NCI-H2029 (cell line): ENCODE measurements around the gene UBXN6.

Experiments used
- DNase-seq: peaks from one replicate; lab custom pipeline; 2025; lab: John Stamatoyannopoulos, UW

Gene UBXN6, protein sequence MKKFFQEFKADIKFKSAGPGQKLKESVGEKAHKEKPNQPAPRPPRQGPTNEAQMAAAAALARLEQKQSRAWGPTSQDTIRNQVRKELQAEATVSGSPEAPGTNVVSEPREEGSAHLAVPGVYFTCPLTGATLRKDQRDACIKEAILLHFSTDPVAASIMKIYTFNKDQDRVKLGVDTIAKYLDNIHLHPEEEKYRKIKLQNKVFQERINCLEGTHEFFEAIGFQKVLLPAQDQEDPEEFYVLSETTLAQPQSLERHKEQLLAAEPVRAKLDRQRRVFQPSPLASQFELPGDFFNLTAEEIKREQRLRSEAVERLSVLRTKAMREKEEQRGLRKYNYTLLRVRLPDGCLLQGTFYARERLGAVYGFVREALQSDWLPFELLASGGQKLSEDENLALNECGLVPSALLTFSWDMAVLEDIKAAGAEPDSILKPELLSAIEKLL

GRCh38 chr19:4457654-4458395, at the start of gene UBXN6:
Gene UBXN6 (minus strand): TSS chr19:4457794. CDS start chr19:4457697, 97 bp downstream.
- peak; percentile 97 for DNase-seq

DNA sequence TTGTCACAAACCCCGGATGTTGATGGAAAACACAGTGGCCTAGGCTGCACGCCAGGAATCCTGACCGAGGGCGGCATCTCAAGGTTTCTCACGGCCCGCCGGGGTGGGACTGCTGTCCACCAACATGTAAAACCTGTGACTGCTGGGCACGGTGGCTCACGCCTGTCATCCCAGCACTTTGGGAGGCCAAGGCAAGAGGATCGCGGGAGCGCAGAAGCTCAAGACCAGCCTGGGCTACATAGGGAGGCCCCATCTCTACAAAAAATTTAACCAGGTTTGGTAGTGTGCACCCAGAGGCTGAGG, 49.5 kb upstream of the UBXN6 start:
- DNase-seq, result no peak

- DNase-seq, result no peak
Measured at GRCh38 chr19:4506449-4507149, 49.0 kb upstream of the UBXN6 start.

DNA sequence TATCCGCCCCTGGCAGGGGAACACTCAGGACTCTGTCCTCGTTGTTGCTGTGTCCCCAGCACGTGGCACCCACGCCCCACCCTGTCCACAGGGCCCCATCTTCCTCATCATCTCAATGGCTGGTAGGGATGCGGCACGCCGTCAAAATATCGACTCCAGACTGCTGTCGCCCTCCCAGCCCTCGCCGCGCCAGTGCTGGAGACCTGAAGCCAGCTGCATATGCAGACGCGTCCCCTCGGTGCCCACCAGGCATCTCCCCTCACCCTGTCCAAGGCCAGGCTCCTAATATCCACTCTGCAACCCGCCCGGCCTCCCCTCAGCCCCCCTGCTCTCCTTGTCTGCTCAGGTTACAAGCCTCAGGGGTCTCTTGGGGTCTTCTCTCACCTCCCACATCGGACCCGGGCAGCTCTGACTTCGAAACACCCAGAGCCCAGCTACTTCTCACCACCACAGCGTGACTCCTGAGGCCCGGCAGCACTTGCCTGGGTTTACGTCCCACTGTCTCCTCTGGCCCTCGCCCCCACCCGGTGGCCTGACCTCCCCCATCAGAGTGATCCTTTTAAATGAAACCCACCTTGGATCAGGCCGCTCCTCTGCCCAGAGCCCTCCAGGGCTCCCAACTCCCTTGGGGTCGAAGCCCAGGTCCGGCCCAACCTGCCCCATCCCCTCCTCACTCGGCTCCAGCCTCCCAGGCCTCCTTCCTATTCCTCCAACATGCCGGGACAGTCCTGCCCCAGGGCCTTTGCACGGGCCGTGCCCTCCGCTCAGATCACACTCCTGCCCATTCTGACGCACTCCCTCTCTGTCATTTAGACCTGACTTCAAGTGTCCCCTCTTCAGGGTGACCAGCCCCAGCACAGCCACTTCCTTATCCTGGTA, 48.2 kb upstream of the UBXN6 start:
- no peak for DNase-seq

DNA sequence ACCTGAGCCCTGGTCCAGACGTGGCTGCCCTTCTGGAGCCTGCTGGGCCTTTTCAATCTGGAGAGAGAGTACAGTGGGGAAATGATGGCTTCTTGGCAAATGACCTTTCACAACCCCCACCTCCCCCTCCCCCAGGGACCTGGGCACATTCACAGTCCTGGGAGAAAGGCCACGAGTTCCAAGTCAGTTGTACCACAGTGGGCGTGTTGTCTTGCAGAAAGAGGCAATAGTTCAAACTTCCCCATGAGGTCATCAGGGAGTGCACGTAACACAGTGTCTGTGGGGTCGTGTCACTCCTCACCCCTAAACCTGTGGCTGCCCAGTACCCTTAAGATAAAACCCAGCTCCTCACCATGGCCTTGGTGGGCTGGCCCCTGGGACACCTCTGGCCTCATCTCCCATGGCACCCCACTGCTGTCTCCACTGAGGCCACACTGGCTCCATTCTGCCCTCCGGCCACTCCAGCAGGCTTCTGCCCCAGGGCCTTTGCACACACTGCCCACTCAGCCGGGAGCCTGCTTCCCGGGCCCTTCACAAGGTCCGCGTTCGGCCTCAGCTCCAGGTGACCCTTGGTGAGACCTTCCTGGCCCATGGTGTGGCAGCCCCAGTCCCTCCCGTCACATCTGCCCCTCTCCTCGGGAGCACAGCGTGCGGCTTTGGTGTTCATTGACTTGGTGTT, 47.4 kb upstream of the UBXN6 start:
- no peak for DNase-seq

DNA sequence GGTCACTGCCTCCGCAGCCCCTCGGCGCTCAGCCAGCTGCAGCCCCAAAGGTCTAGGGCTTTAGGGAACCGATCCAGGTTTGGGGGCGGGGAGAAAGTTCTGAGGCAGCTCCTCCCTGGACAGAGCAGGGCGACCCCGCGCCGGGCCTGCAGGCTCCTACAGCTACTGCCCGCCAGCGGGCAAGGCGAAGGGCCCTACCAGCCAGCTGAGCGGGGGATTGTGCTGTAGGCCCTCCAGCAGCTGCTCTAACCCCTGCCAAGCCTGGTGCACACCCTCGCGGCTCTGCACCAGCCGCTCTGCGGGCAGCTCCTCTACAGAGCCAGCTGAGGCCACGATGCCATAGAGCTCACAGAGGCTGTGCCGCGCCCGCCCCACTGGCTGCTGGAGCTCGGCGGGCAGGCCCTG, 46.7 kb upstream of the UBXN6 start:
- no peak for DNase-seq

GRCh38 chr19:4503825-4504170, 46.2 kb upstream of the UBXN6 start:
- DNase-seq, result no peak

GRCh38 chr19:4503132-4503824, 45.7 kb upstream of the UBXN6 start:
- no peak for DNase-seq

DNA sequence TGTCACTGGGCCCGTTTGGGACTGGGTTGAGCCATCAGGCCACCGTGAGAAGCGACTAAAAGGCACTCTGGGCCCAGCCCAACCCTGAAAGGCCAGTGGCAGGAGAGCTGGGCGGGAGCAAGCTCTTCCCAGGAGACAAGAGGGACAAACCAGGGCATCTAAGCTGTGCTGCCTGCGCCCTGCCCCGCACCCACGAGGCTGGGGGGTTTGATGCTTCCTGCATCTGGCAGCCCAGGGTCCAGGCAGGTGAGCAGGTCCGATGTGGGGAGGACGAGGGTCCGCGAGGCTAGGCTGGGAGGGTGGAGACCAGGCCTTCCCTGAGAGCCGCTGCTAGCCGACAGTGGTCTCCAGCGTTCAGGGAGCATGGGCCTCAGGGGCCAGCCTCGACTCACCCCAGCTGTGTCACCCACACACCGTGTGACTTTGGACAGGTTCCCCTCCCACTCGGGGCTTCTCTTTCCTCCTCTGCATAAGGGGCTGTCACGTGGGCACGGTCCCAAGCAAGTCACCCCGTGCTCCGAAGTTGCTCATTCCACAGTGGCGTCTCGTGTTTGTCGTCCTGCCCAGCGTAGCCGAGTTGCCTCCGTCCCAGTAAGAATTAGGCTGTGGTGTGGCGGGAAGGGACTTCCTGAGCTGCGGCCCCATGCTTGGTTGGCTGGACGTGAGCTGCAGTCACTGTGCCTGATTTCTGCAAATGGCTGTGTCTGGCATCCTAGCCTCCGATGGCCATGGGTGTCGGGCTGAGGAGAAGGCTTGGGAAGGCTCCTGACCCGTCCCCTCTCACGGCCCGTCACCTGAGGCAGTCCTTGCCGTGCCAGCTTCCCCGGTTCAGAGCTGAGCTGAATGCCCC, 44.9 kb upstream of the UBXN6 start:
- no peak for DNase-seq

DNA sequence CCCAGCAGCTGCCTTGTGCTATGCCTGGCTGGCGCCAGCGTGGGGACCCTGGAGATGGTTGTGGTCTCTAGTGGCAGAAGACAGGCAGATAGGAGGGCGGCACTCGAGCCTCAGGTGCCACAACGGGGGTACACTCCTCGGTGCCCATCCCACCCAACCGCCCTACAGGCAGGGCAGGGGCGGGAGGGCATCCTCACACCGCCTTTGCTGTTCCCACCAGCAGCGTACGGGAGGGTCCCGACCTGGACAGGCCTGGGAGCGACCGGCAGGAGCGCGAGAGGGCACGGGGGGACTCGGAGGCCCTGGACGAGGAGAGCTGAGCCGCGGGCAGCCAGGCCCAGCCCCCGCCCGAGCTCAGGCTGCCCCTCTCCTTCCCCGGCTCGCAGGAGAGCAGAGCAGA, 44.1 kb upstream of the UBXN6 start:
- DNase-seq, result no peak

GRCh38 chr19:4500841-4501591, 43.4 kb upstream of the UBXN6 start:
- no peak for DNase-seq

- no peak for DNase-seq
Measured at GRCh38 chr19:4499855-4500254, 42.3 kb upstream of the UBXN6 start.

DNA sequence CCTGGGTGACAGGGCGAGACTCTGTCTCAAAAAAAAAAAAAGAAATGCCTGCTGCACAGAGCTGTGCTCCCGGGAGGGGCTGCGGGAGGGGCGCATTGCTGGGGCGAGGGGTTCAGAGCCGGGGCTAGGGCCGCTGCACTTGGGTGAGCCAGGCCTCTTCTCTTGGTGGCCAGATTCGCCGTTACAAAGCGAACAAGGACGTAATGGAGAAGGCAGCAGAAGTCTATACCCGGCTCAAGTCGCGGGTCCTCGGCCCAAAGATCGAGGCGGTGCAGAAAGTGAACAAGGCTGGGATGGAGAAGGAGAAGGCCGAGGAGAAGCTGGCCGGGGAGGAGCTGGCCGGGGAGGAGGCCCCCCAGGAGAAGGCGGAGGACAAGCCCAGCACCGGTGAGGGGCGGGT, 41.7 kb upstream of the UBXN6 start:
- DNase-seq, result no peak

- no peak for DNase-seq
Measured at GRCh38 chr19:4498694-4499093, 41.1 kb upstream of the UBXN6 start.

GRCh38 chr19:4497770-4498389, 40.3 kb upstream of the UBXN6 start:
- DNase-seq, result no peak

DNA sequence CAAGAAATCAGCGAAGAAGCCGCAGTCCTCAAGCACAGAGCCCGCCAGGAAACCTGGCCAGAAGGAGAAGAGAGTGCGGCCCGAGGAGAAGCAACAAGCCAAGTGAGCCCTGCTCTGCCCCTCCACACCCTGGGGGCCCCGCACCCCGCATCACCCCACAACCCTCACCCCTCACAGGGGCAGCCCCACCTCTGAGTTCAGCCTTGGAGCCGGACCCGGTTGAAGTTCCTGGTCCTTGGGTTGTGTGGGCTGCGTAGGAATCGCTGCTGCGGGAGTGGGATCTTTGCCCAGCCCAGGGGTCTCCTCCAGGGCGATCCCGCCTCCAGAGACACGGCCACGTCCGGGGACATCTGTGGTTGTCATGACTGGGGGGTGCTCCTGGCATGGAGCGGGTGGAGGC, 38.7 kb upstream of the UBXN6 start:
- DNase-seq, result no peak

- DNase-seq, result no peak
Measured at GRCh38 chr19:4495471-4495870, 37.9 kb upstream of the UBXN6 start.

GRCh38 chr19:4494691-4495064, 37.1 kb upstream of the UBXN6 start:
- no peak for DNase-seq
